Vein endothelial cell (primary cell): ENCODE results near the gene SNRNP48. TPM values are rescaled to one million over a fixed set of nuclear protein-coding genes. Genes with fewer than 3 reads are reported as not detected.

Experiments
- total RNA-seq: library from RNA; depleted of rRNA; stranded (reverse); fragments of >200 nt; gene quantifications from 2 replicates; pipeline ENCODE4 v1.2.3, GENCODE V29; 2012

SNRNP48 gene
- 12.7 and 16.5 TPM in 2 replicates for total RNA-seq

GRCh38 chr6:7589949-7590917 is at the start of gene SNRNP48:
Gene SNRNP48 (plus strand): TSS chr6:7590198. CDS start chr6:7590258, 60 bp downstream.

GRCh38 chr6:7541175-7542064 is 48.6 kb upstream of the SNRNP48 start, which contains the start of gene DSP:
Gene DSP (plus strand): TSS chr6:7541671. CDS start chr6:7541916, 245 bp downstream.

Other genes with a start within 250 kb of the SNRNP48 start
- under 0.01 TPM in 1 of 2 replicates, not detected in the other for gene CAGE1, start 200.5 kb upstream of the SNRNP48 start, total RNA-seq
- gene RIOK1, start 200.4 kb upstream of the SNRNP48 start, total RNA-seq: 11.1 and 16.9 TPM in 2 replicates
- 22.4 and 31.0 TPM in 2 replicates for gene DSP, start 48.5 kb upstream of the SNRNP48 start, total RNA-seq
- 163 and 246 TPM in 2 replicates for gene BMP6, start 135.9 kb downstream of the SNRNP48 start, total RNA-seq